MG63 (cell line): Measurements from ENCODE around the gene CELF1. TPM values are rescaled to one million over a fixed set of nuclear protein-coding genes. Genes with fewer than 3 reads are reported as not detected.
A peak's percentile ranks its signal among the peaks of the same experiment; 100 is the strongest.
"Not testable (repeated sequence)": the region's sequence is repeated elsewhere in the genome, so short reads cannot be mapped to it uniquely, and the experiment has no call there.

Experiments
- DNase-seq: peaks from one replicate; pipeline ENCODE4 v3.0.0-alpha.2; 2020
- H3K27me3 ChIP-seq: fragments of 250-450 bp; sonication (Bioruptor Pico); 2 replicates; pipeline ENCODE4 v1.5.1; 2020; ENCODE audit warnings: mild to moderate bottlenecking, moderate library complexity
- H3K36me3 ChIP-seq: fragments of 250-450 bp; sonication (Bioruptor Pico); 2 replicates; pipeline ENCODE4 v1.5.1; 2020; ENCODE audit warnings: mild to moderate bottlenecking, moderate library complexity
- H3K4me3 ChIP-seq: fragments of 250-450 bp; sonication (Bioruptor Pico); 2 replicates; pipeline ENCODE4 v1.5.1; 2020; ENCODE audit warnings: mild to moderate bottlenecking, moderate library complexity
- H3K9me3 ChIP-seq: fragments of 250-450 bp; sonication (Bioruptor Pico); 2 replicates; pipeline ENCODE4 v1.5.1; 2020; ENCODE audit warnings: mild to moderate bottlenecking, moderate library complexity
- total RNA-seq: library from RNA; depleted of rRNA; stranded (reverse); fragments of >200 nt; shearing (Covaris generic); gene quantifications from 2 replicates; pipeline ENCODE4 v1.2.3, GENCODE V29; 2014; ENCODE audit warnings: low replicate concordance

The CELF1 gene
- total RNA-seq, 1 experiment from 2014 or later = 86.9 TPM

GRCh38 chr11:47460571-47461235 is 92.2 kb downstream of the CELF1 start:
- no peak for DNase-seq
- Histone ChIP-seq H3K9me3 (no peaks in the 10 kb centered on the region), H3K27me3 (no peaks in the 10 kb centered on the region), H3K36me3 (peaks cover 35% of the 10 kb centered on the region), H3K4me3 (no peak overlapping the region)

- H3K4me3 ChIP-seq, H3K27me3 ChIP-seq, H3K36me3 ChIP-seq, H3K9me3 ChIP-seq: not testable (repeated sequence)
- DNase-seq = peak; percentile 70
Observed at GRCh38 chr11:47454258-47454671, 98.7 kb downstream of the CELF1 start.

GRCh38 chr11:47453365-47453764 is 99.6 kb downstream of the CELF1 start:
- no peak overlapping the region for H3K4me3 ChIP-seq
- no peak for DNase-seq
- no peaks in the 10 kb centered on the region for H3K27me3 ChIP-seq
- peaks cover 8% of the 10 kb centered on the region; the same call in 1 of the 2 replicates for H3K36me3 ChIP-seq
- H3K9me3 ChIP-seq = 0 out of 2 replicates have a peak, but pooled peaks cover 2% of the 10 kb centered on the region

GRCh38 chr11:47451990-47452389 is 100.9 kb downstream of the CELF1 start:
- Histone ChIP-seq H3K4me3 (no peak overlapping the region), H3K27me3 (no peaks in the 10 kb centered on the region), H3K9me3 (0 out of 2 replicates have a peak, but pooled peaks cover 2% of the 10 kb centered on the region), H3K36me3 (peaks cover 8% of the 10 kb centered on the region; the same call in 1 of the 2 replicates)
- DNase-seq = no peak

- H3K9me3 ChIP-seq = 0 out of 2 replicates have a peak, but pooled peaks cover 2% of the 10 kb centered on the region
- DNase-seq = no peak
- H3K27me3 ChIP-seq = no peaks in the 10 kb centered on the region
- H3K36me3 ChIP-seq = peaks cover 8% of the 10 kb centered on the region; the same call in 1 of the 2 replicates
- no peak overlapping the region for H3K4me3 ChIP-seq
Observed at GRCh38 chr11:47451436-47451835, 101.5 kb downstream of the CELF1 start.

- H3K27me3 ChIP-seq = no peaks in the 10 kb centered on the region
- H3K4me3 ChIP-seq = no peak overlapping the region
- no peak for DNase-seq
- peaks cover 8% of the 10 kb centered on the region; the same call in 1 of the 2 replicates for H3K36me3 ChIP-seq
- 0 out of 2 replicates have a peak, but pooled peaks cover 2% of the 10 kb centered on the region for H3K9me3 ChIP-seq
Observed at GRCh38 chr11:47449541-47449940, 103.4 kb downstream of the CELF1 start.

- Histone ChIP-seq H3K36me3 (peaks cover 5% of the 10 kb centered on the region; the same call in 1 of the 2 replicates), H3K4me3 (no peak within 1 kb of the TSS), H3K27me3 (no peaks in the 10 kb centered on the region), H3K9me3 (0 out of 2 replicates have a peak, but pooled peaks cover 2% of the 10 kb centered on the region)
- DNase-seq = no peak
Observed at GRCh38 chr11:47448566-47449427, 104.1 kb downstream of the CELF1 start, which contains the start of gene RAPSN. Gene RAPSN, minus strand, starts transcription at chr11:47449136. Its CDS starts 172 bp downstream, at chr11:47448964.

- Histone ChIP-seq H3K4me3 (no peak overlapping the region), H3K9me3 (no peaks in the 10 kb centered on the region)
- DNase-seq = no peak
Observed at GRCh38 chr11:47447906-47448305, 105.0 kb downstream of the CELF1 start.

GRCh38 chr11:47446833-47447232 is 106.1 kb downstream of the CELF1 start:
- H3K27me3 ChIP-seq = no peaks in the 10 kb centered on the region
- no peak overlapping the region for H3K4me3 ChIP-seq
- H3K36me3 ChIP-seq = no peaks in the 10 kb centered on the region
- H3K9me3 ChIP-seq = no peaks in the 10 kb centered on the region
- no peak for DNase-seq

More at GRCh38 chr11:47447906-47448305, 105.0 kb downstream of the CELF1 start:
- no peaks in the 10 kb centered on the region for H3K27me3 ChIP-seq
- H3K36me3 ChIP-seq = no peaks in the 10 kb centered on the region

GRCh38 chr11:47445840-47446239 is 107.1 kb downstream of the CELF1 start:
- H3K9me3 ChIP-seq = no peaks in the 10 kb centered on the region
- DNase-seq = no peak
- H3K4me3 ChIP-seq = no peak overlapping the region
- H3K27me3 ChIP-seq = no peaks in the 10 kb centered on the region
- no peaks in the 10 kb centered on the region for H3K36me3 ChIP-seq

- no peaks in the 10 kb centered on the region for H3K36me3 ChIP-seq
- no peak overlapping the region for H3K4me3 ChIP-seq
- no peaks in the 10 kb centered on the region for H3K27me3 ChIP-seq
- DNase-seq = no peak
- no peaks in the 10 kb centered on the region for H3K9me3 ChIP-seq
Observed at GRCh38 chr11:47443817-47444216, 109.1 kb downstream of the CELF1 start.

GRCh38 chr11:47443028-47443700 is 109.8 kb downstream of the CELF1 start:
- Histone ChIP-seq H3K36me3 (no peaks in the 10 kb centered on the region), H3K27me3 (no peaks in the 10 kb centered on the region), H3K9me3 (no peaks in the 10 kb centered on the region), H3K4me3 (no peak overlapping the region)
- DNase-seq = no peak

- Histone ChIP-seq H3K36me3 (no peaks in the 10 kb centered on the region), H3K9me3 (no peaks in the 10 kb centered on the region)
Observed at GRCh38 chr11:47442514-47442913, 110.4 kb downstream of the CELF1 start.

GRCh38 chr11:47441421-47441820 is 111.5 kb downstream of the CELF1 start:
- Histone ChIP-seq H3K36me3 (no peaks in the 10 kb centered on the region), H3K9me3 (no peaks in the 10 kb centered on the region), H3K4me3 (no peak overlapping the region), H3K27me3 (no peaks in the 10 kb centered on the region)
- no peak for DNase-seq

More at GRCh38 chr11:47442514-47442913, 110.4 kb downstream of the CELF1 start:
- DNase-seq = no peak
- no peaks in the 10 kb centered on the region for H3K27me3 ChIP-seq
- no peak overlapping the region for H3K4me3 ChIP-seq

GRCh38 chr11:47440054-47440476 is 112.9 kb downstream of the CELF1 start:
- no peak for DNase-seq
- Histone ChIP-seq H3K27me3 (no peaks in the 10 kb centered on the region), H3K9me3 (no peaks in the 10 kb centered on the region), H3K36me3 (no peaks in the 10 kb centered on the region), H3K4me3 (no peak overlapping the region)

GRCh38 chr11:47438721-47439120 is 114.2 kb downstream of the CELF1 start:
- Histone ChIP-seq H3K36me3 (no peaks in the 10 kb centered on the region), H3K27me3 (no peaks in the 10 kb centered on the region), H3K9me3 (no peaks in the 10 kb centered on the region), H3K4me3 (no peak overlapping the region)
- DNase-seq = no peak
